Glutamatergic neuron (in vitro differentiated cells): Measurements from ENCODE around the gene PER3. TPM values are rescaled to one million over a fixed set of nuclear protein-coding genes. Genes with fewer than 3 reads are reported as not detected.

ENCODE experiments used
- DNase-seq: peaks from one replicate; pipeline ENCODE4 v3.0.0; 2022
- H3K27ac Mint-ChIP-seq: one replicate; pipeline ENCODE4 v1.8.0; 2020; ENCODE audit warnings: mild to moderate bottlenecking, mixed read lengths, inconsistent platforms; ENCODE audit not compliant: unreplicated experiment
- H3K27me3 Mint-ChIP-seq: one replicate; pipeline ENCODE4 v1.8.0; 2020; ENCODE audit warnings: mild to moderate bottlenecking, moderate library complexity, mixed read lengths, inconsistent platforms; ENCODE audit not compliant: unreplicated experiment
- H3K36me3 Mint-ChIP-seq: one replicate; pipeline ENCODE4 v1.8.0; 2020; ENCODE audit warnings: mild to moderate bottlenecking, mixed read lengths, inconsistent platforms; ENCODE audit not compliant: unreplicated experiment
- H3K4me1 Mint-ChIP-seq: one replicate; pipeline ENCODE4 v1.8.0; 2020; ENCODE audit warnings: mild to moderate bottlenecking, low read depth, mixed read lengths, inconsistent platforms; ENCODE audit not compliant: unreplicated experiment
- H3K4me3 Mint-ChIP-seq: one replicate; pipeline ENCODE4 v1.8.0; 2020; ENCODE audit warnings: mild to moderate bottlenecking, mixed read lengths, inconsistent platforms; ENCODE audit not compliant: unreplicated experiment
- H3K9me3 Mint-ChIP-seq: one replicate; pipeline ENCODE4 v1.8.0; 2020; ENCODE audit warnings: mild to moderate bottlenecking, moderate library complexity, mixed read lengths, inconsistent platforms; ENCODE audit not compliant: unreplicated experiment
- CTCF ChIP-seq: fragments of 200-600 bp; sonication (generic); IDR thresholded peaks from one replicate; pipeline ENCODE4 v1.5.0; 2021; ENCODE audit not compliant: partially characterized antibody, unreplicated experiment
- total RNA-seq: library from RNA; stranded (reverse); fragmentation: NEBNext Ultra II Directional; extraction: Animal tissue kit (Norgen Biotek cat#: 25700); gene quantifications from one replicate; pipeline ENCODE4 v1.2.1, GENCODE V29; 2021; ENCODE audit not compliant: unreplicated experiment

PER3 gene
- total RNA-seq, 1 donor from 2014 or later = 3.6 TPM

- no peak for DNase-seq
- Mint-ChIP-seq H3K4me1 (no peaks in the 10 kb centered on the region), H3K27me3 (peaks cover 3% of the 10 kb centered on the region), H3K9me3 (peaks cover 4% of the 10 kb centered on the region), H3K27ac (peak overlapping the region; percentile 18), H3K4me3 (peak overlapping the region; percentile 84), H3K36me3 (peaks cover 6% of the 10 kb centered on the region)
- no peak for TF ChIP-seq CTCF
Measured at GRCh38 chr1:7781923-7782495, 2.1 kb upstream of the PER3 start.

GRCh38 chr1:7783178-7783711 lies 846 bp upstream of the PER3 start:
- H3K27me3 Mint-ChIP-seq = peaks cover 3% of the 10 kb centered on the region
- DNase-seq = peak; percentile 76

GRCh38 chr1:7784492-7785071 lies 491 bp downstream of the PER3 start:
- Mint-ChIP-seq H3K4me3 (no peak overlapping the region), H3K27ac (no peak overlapping the region), H3K36me3 (peaks cover 11% of the 10 kb centered on the region), H3K4me1 (no peaks in the 10 kb centered on the region), H3K27me3 (peaks cover 5% of the 10 kb centered on the region), H3K9me3 (peaks cover 4% of the 10 kb centered on the region)
- TF ChIP-seq CTCF = no peak
- peak; percentile 26 for DNase-seq

More at GRCh38 chr1:7783178-7783711, 846 bp upstream of the PER3 start:
- H3K36me3 Mint-ChIP-seq = peaks cover 6% of the 10 kb centered on the region
- H3K27ac Mint-ChIP-seq = no peak overlapping the region
- H3K4me3 Mint-ChIP-seq = peak overlapping the region; percentile 84
- no peaks in the 10 kb centered on the region for H3K4me1 Mint-ChIP-seq
- peaks cover 4% of the 10 kb centered on the region for H3K9me3 Mint-ChIP-seq
- no peak for TF ChIP-seq CTCF

- H3K27me3 Mint-ChIP-seq = peaks cover 5% of the 10 kb centered on the region
- H3K4me3 Mint-ChIP-seq = peak overlapping the region; percentile 22
- DNase-seq = no peak
- no peaks in the 10 kb centered on the region for H3K4me1 Mint-ChIP-seq
- peaks cover 16% of the 10 kb centered on the region for H3K36me3 Mint-ChIP-seq
- H3K27ac Mint-ChIP-seq = no peak overlapping the region
- peaks cover 8% of the 10 kb centered on the region for H3K9me3 Mint-ChIP-seq
- no peak for TF ChIP-seq CTCF
Measured at GRCh38 chr1:7785108-7785507, 1.0 kb downstream of the PER3 start.

GRCh38 chr1:7786795-7787194 lies 2.7 kb downstream of the PER3 start:
- H3K27ac Mint-ChIP-seq = no peak overlapping the region

More at GRCh38 chr1:7786795-7787194, 2.7 kb downstream of the PER3 start:
- Mint-ChIP-seq H3K9me3 (peaks cover 13% of the 10 kb centered on the region), H3K27me3 (peaks cover 7% of the 10 kb centered on the region), H3K4me3 (no peak overlapping the region), H3K36me3 (peaks cover 27% of the 10 kb centered on the region), H3K4me1 (no peaks in the 10 kb centered on the region)
- TF ChIP-seq CTCF = no peak
- DNase-seq = no peak
